HG02970 (cell line): ENCODE measurements around the gene HSP90AA1.

ENCODE experiments used
- ATAC-seq: cut with Tn5 transposase; IDR thresholded peaks from one replicate; pipeline ENCODE4 v1.9.1; 2021; ENCODE audit warnings: mild to moderate bottlenecking, moderate library complexity, moderate number of reproducible peaks; ENCODE audit not compliant: unreplicated experiment, low FRiP score

The HSP90AA1 gene

DNA sequence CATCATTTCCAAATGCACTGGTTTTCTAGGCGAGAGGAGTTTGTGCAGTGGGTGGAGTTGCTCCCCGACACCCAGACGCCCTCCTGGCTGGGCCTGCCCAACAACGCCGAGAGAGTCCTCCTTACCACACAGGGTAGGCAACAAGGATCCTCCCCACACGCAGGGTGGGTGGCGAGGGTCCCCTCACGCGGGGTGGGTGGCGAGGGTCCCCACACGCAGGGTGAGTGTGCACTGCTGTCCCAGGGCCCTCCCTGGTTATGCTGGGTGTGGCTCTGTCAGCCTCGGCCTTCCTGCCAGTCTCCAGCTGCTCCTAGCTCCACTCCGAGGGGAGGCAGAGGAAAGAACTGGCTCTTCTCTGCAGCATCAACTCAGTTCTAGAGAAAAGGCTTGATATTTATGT lies 42.3 kb downstream of the HSP90AA1 start:
- ATAC-seq: no peak

- ATAC-seq: no peak
Measured at GRCh38 chr14:102043251-102044025, 43.4 kb downstream of the HSP90AA1 start.

- ATAC-seq: no peak
Measured at GRCh38 chr14:102042699-102043098, 44.1 kb downstream of the HSP90AA1 start.

DNA sequence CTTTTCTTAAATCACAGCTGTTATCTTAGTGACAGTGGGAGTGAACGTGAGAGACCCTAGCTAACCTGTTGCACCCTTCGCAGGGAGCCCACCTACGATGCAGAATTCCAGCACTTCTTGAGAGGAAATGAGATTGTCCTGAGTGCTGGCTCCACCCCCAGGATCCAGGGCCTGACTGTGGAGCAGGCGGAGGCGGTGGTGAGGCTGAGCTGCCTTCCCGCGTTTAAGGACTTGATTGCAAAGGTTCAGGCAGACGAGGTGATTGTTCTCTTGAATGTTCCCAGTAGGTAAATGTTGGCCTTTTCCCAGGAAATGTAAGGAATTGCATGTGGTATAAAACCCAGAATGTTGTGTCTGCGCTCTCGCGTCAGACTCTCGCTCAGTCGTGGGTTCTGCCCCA lies 46.7 kb downstream of the HSP90AA1 start:
- ATAC-seq: no peak

DNA sequence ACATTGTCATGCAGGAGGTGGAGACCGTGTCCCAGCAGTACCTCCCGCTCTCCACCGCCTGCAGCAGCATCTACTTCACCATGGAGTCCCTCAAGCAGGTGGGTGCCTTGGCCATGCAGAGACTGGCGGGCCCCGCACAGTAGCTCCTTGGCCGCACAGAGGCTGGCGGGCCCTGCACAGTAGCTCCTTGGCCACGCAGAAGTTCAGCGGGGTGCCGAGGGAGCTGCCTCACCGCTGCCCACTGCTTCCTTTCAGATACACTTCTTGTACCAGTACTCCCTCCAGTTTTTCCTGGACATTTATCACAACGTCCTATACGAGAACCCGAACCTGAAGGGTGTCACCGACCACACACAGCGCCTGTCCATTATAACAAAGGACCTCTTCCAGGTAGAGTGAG lies 47.7 kb downstream of the HSP90AA1 start:
- ATAC-seq: no peak

DNA sequence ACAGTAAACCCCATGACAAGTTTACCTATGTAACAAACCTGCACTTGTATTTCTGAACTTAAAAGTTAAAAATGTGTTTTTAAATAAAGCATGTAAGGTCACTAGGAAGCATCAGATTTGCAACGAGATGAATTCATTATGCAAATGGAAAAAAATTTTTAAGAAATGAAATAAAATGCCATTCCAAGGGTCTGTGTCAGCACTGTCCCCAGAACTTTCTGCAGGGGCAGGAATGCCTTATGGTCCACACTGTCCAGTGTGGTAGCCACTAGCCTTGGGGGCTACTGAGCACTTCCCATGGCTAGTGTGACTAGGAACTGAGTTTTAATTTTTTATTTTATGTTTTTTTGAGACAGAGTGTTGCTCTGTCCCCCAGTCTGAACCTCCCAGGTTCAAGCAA lies 49.2 kb downstream of the HSP90AA1 start:
- no peak for ATAC-seq

DNA sequence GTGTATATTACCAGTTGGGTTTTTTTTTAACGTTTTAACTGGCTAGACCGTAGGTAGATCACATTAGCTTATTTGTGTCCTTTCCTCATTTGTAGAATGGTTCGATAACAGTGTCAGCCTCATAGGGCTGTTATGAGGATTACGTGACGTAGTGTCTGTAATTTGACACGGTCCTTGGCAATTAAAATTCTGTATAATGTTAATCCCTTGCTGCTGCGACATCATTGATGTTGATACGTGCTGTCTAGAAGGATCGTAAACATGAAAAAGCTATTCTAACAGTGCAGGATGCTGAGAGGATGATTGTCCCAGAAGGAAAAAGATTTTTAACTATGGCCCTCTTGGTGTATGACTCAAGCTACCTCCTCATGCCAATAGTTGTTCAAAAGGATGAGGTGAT lies 50.9 kb downstream of the HSP90AA1 start:
- no peak for ATAC-seq

DNA sequence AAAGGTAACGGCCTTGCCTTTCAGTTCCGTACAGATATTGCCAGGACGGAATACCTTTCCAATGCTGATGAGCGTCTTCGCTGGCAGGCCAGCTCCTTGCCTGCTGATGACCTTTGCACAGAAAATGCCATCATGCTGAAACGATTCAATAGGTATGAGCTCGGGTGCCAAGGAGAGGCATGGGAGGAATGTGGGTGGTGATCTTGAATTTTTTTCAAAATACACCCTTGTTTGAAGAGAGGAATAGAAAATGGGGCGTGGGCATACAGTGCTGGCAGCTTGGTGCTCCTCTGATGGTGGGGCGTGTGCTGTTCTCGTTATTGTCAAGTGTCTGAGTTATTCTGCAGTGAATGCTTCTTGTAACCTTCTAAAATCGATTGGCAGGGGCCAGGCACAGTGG lies 52.5 kb downstream of the HSP90AA1 start:
- no peak for ATAC-seq

GRCh38 chr14:102033241-102033640 lies 53.6 kb downstream of the HSP90AA1 start:
- ATAC-seq: no peak
